Stimulated activated CD8-positive, alpha-beta memory T cell treated with anti-CD3 and anti-CD28 coated beads, Interleukin-12 subunit alpha, Interleukin-12 subunit beta, amount 100 ng/mL, for 4 hours (primary cell): ENCODE data around the gene SELENOO.

Experiments used
- DNase-seq: peaks from one replicate; pipeline ENCODE4 v3.0.0-alpha.2; 2020; ENCODE audit warnings: low read depth

Gene SELENOO

DNA sequence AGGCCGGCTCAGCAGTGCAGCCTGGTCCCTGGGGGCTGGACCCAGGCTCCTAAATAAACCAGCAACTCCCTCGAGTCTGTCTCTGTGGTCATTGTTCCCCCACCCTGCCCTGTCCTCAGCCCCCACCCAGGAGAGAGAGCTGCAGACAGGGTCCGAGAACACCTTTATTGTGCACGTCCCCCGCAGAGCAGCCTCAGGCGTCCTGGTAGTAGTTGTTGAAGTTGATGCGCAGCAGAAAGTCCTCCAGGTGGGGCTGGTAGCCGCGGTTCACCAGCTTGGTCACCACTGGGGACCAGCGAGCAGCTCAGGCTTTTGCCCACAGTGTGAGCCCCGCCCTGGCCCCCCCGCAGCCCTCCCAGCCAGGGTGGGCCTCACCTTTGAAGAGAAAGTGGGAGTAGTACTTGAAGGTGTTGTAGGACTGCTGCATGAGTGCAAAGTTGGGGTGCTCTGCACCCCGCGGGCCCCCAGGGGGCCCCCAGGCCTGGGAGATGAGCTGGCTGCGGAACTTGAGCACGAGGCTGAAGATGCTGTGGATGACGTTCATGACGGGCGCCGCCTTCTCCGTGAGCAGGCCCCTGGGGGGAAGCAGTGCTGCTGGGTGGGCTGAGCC is 16.8 kb downstream of the SELENOO start:
- DNase-seq: no peak

GRCh38 chr22:50218153-50218995 is 17.6 kb downstream of the SELENOO start:
- DNase-seq: no peak

DNA sequence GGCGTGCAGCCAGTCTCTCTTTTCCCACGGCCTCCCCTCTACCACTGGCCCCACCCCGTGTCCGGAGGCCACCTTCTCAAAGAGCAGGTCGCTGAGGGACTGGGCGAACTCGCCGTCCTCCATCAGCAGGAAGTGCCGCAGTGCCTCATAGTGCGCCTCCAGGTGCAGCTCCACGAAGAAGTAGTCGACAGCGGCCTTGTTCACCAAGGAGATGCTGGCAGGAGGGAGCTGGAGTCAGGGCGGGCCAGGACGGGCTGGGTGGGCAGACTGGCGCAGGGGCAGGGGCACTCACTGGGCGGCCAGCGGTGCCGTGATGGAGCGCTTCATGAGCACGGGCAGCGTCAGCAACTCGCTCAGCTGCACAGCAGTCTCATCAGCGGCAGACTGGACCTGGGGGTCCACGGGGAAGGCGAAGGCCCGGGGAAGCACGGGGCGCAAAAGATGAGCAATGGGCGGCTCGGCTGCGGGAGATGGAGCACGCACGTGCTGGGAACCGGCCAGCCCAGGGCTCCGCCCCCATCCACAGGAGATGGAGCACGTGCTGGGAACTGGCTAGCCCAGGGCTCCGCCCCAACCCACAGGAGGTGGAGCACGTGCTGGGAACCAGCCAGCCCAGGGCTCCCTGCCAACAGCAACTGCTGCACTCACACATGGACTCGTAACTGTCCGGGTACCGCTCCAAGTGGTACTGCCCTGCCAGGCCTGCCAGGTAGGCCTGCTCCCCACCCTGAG is 18.4 kb downstream of the SELENOO start:
- no peak for DNase-seq

GRCh38 chr22:50219800-50220602 is 19.2 kb downstream of the SELENOO start:
- no peak for DNase-seq

GRCh38 chr22:50220603-50221409 is 20.0 kb downstream of the SELENOO start:
- DNase-seq: no peak

DNA sequence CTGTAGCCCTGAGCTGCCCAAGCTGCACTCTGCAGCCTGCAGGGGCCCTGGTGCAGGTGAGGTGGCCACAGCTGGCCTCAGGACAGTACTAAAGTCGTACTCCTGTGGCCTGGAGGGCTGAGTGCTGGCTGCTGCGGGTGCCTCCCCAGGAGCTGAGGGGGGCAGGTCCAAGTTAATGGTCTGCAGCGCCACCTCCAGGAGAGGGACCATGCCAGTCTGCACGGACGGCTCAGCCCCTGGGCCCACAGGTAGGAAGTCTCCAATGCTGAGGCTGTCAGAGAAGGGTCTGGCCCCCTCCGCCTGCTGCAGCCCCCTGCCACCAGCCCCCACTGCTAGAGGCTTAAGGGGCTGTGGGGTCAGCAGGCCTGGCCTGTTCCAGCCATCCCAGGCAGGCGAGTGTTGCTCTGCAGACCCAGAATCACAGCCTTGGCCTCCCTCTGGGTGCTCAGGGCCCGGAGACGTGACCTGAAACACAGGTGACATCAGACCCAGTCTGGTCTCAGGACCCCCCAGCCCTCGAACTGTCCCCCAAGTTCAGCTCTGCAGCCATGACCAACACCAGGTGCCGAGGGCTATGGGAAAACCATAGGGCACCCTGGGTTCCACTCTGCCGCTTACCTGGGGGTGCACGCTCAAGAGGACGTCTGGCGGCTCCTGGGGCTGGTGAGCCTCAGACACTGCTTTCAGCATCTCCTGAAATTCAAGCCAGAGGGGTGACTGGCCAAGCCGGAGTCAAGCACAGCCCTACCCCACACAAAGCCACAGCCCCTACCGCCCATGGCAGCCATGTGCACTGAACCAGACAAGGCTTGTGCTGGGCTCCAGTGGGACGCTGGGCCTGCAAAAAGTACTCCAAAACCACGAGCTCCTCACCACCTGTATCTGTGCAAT is 20.8 kb downstream of the SELENOO start:
- DNase-seq: no peak

- DNase-seq: no peak
Observed at GRCh38 chr22:50222508-50222907, 21.7 kb downstream of the SELENOO start.

- no peak for DNase-seq
Observed at GRCh38 chr22:50224071-50224470, 23.3 kb downstream of the SELENOO start.

GRCh38 chr22:50225200-50225969 is 24.6 kb downstream of the SELENOO start:
- no peak for DNase-seq

- DNase-seq: no peak
Observed at GRCh38 chr22:50226063-50226874, 25.5 kb downstream of the SELENOO start.

DNA sequence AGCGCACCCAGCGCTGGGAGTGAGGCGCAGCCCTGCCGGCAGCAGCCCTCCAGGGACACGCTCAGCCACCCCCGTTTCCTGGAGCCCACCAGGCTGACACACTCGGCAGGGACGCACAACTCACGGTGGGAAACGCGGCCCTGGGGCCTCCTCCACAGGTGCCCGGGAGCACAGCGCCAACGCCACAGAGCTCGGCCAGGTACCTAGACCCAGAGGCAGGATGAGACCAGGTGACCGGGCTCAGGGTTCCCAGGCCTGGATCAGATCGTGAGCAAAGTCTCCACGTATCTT is 26.0 kb downstream of the SELENOO start:
- no peak for DNase-seq

DNA sequence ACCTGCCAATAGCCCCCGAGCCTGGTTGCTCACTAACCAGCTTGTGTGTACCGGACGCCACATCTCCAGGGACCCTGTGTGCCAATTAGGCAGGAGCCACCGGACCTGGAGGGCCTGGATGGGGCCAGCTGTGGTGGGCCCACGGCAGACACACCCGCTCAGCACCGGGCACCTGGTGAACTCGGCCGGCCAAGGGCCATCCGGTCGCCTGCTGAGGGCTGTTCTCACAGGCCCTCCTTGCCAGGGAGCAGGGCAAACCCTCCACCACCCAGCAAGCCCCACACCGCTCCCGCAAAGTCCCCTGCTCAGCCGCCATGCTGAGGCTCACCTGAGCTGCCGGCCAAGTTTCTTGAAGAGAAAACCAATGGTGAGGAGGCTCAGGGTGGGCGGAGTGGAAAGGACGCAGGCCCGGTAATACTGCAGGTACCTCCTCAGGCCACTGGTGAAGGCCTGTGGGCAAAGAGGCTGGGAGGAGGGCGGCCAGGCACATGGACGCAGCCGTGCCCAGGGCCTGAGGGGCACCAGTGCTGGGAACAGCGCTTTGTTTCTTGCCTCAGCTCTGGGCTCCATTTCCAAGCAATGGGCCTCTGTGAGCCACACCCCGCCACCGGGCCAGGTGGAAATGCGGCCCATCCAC is 26.9 kb downstream of the SELENOO start:
- no peak for DNase-seq

DNA sequence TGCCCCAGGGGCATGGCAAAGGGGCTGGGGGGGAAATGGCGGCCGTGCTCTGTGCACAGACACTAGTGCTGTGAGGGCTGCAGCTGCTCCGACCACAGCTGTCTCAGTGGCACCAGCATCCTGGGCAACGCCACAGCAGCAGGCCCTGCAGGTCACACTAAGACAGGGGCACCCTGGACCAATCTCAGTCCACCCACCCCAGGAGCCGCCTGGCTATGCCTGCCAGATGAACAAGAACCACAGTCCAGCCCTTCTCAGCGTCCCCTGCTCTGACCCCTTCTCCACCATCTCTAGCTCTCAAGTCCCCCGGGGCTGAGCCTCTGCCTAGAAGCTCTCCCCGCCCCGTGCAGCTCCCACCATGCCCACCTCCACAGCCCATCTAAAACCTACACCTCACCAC is 27.6 kb downstream of the SELENOO start:
- no peak for DNase-seq

GRCh38 chr22:50229370-50229769 is 28.6 kb downstream of the SELENOO start:
- no peak for DNase-seq

GRCh38 chr22:50232481-50233151 is 31.8 kb downstream of the SELENOO start:
- no peak for DNase-seq

DNA sequence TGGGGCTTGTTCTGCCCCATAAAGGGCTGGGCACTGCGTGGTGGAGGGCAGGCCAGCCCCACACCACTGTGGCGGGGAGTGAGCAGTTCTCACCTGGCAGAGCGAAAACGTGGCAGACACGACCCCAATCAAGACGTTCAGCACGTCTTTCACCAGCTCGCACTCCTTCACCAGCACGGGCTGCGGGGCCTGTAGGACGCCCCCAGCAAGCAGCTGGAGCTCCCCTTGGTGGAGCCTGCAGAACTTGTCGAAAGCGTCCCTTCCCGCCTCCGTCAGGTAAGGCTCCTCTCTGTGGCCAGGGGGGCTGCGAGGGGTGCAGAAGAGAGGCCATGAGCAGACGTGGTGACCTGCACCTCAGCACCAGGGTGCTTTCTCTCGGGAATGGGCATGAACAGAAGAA is 32.4 kb downstream of the SELENOO start:
- no peak for DNase-seq

GRCh38 chr22:50236731-50237409 is 36.1 kb downstream of the SELENOO start:
- no peak for DNase-seq
